GM21390 (cell line): ENCODE data around the gene RMDN3.

Source experiments
- ATAC-seq: cut with Tn5 transposase; IDR thresholded peaks from one replicate; pipeline ENCODE4 v1.9.1; 2021; ENCODE audit not compliant: unreplicated experiment

Gene RMDN3

GRCh38 chr15:40750885-40751284 is 4.2 kb downstream of the RMDN3 start:
- ATAC-seq = no peak

- ATAC-seq = no peak
These were observed 5.9 kb downstream of the RMDN3 start for GRCh38 chr15:40749151-40749630.

- no peak for ATAC-seq
These were observed 7.1 kb downstream of the RMDN3 start for GRCh38 chr15:40747685-40748631.

GRCh38 chr15:40746916-40747418 is 8.1 kb downstream of the RMDN3 start:
- no peak for ATAC-seq

- no peak for ATAC-seq
These were observed 10.3 kb downstream of the RMDN3 start for GRCh38 chr15:40744815-40745152.

- ATAC-seq = no peak
These were observed 10.9 kb downstream of the RMDN3 start for GRCh38 chr15:40743921-40744814.

- no peak for ATAC-seq
These were observed 11.6 kb downstream of the RMDN3 start for GRCh38 chr15:40743485-40743901.

GRCh38 chr15:40739854-40740253 is 15.2 kb downstream of the RMDN3 start:
- ATAC-seq = no peak

- ATAC-seq = no peak
These were observed 16.0 kb downstream of the RMDN3 start for GRCh38 chr15:40739047-40739446.

GRCh38 chr15:40737048-40737447 is 18.0 kb downstream of the RMDN3 start:
- ATAC-seq = no peak

- ATAC-seq = no peak
These were observed 18.5 kb downstream of the RMDN3 start for GRCh38 chr15:40736575-40736974.

- ATAC-seq = no peak
These were observed 24.0 kb downstream of the RMDN3 start for GRCh38 chr15:40731034-40731433.

- ATAC-seq = no peak
These were observed 31.1 kb downstream of the RMDN3 start for GRCh38 chr15:40723919-40724318.

- no peak for ATAC-seq
These were observed 32.1 kb downstream of the RMDN3 start for GRCh38 chr15:40722934-40723333.

GRCh38 chr15:40722354-40722753 is 32.7 kb downstream of the RMDN3 start:
- ATAC-seq = no peak

- ATAC-seq = no peak
These were observed 33.4 kb downstream of the RMDN3 start for GRCh38 chr15:40721701-40722100.

GRCh38 chr15:40716165-40716564 is 38.9 kb downstream of the RMDN3 start:
- ATAC-seq = no peak

GRCh38 chr15:40714144-40714543 is 40.9 kb downstream of the RMDN3 start:
- ATAC-seq = no peak

- ATAC-seq = no peak
These were observed 48.9 kb downstream of the RMDN3 start for GRCh38 chr15:40706121-40706520.

GRCh38 chr15:40702077-40702476 is 53.0 kb downstream of the RMDN3 start:
- ATAC-seq = no peak

GRCh38 chr15:40697916-40698315 is 57.1 kb downstream of the RMDN3 start:
- ATAC-seq = no peak
